ENCODE results near the gene VSTM5. TPM values are rescaled to one million over a fixed set of nuclear protein-coding genes. Genes with fewer than 3 reads are reported as not detected.
"Not testable (repeated sequence)": the region's sequence is repeated elsewhere in the genome, so short reads cannot be mapped to it uniquely, and the experiment has no call there.

The VSTM5 gene, protein sequence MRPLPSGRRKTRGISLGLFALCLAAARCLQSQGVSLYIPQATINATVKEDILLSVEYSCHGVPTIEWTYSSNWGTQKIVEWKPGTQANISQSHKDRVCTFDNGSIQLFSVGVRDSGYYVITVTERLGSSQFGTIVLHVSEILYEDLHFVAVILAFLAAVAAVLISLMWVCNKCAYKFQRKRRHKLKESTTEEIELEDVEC
- 1 to 10 TPM in 2 of 4 donors, not detected in 2; 1.5 to 2.2 TPM for polyA plus RNA-seq
- long read RNA-seq, donor 1 = 0 reads
- long read RNA-seq, donor 2, partial matches to known transcripts = 0 of 1 reads
- long read RNA-seq, donor 2, other reads (novel, unspliced or antisense) = 0 of 1 reads
- long read RNA-seq, donor 3 = 0 reads
- long read RNA-seq, donor 4 = 0 reads
- long read RNA-seq, donor 5 = 0 reads
- long read RNA-seq, donor 6 = 0 reads
- long read RNA-seq, donor 7 = 0 reads
- long read RNA-seq, donor 8 = 0 reads
- long read RNA-seq, donor 9 = 0 reads
- long read RNA-seq, donor 10 = 0 reads

DNA sequence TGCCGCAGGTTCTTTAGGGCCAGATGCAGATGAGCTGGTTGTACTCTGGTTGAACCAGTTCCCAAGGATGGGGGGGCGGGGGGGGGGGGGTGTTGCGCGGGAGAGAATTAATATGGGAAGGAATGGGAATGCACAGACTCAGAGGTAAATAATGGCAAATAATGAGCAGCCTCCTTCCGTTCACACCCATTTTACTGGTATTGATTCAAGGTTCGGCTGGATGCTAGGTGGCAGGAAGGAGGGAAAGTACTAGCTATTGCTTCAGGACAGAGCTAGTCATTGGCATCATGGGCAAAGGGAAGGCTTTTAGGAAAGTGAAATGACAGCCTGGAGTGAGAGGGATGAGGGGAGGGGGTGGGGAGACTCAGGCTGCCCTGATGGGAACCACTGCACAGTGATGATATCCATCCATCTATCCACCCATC is at the start of gene VSTM5:
Gene VSTM5 (minus strand): TSS at position 25 of the 425 bp plus-strand sequence. CDS start 116 bp downstream, outside the sequence.
- Histone ChIP-seq H3K9me3 (ENCODE audit: control insufficient read depth in 2 of 2, insufficient read depth in 1 of 2, low read depth in 1 of 2, low read length in 1 of 2) (no peaks in the 10 kb centered on the region), H3K4me1 (ENCODE audit: control insufficient read depth in 3 of 3, insufficient read depth in 2 of 3, low read depth in 1 of 3, low read length in 2 of 3) (peaks cover 0 to 8% (median 0%) of the 10 kb centered on the region in 3 donors), H3K27me3 (ENCODE audit: control insufficient read depth in 3 of 3, insufficient read depth in 3 of 3, low read length in 3 of 3) (peaks cover 0 to 2% (median 0%) of the 10 kb centered on the region in 3 donors), H3K4me3 (ENCODE audit: low read depth in 1 of 3, low read length in 3 of 3) (peak within 1 kb of the TSS in 2 of 3 donors; percentile 42 to 47), H3K27ac (ENCODE audit: low read depth in 1 of 3, low read length in 2 of 3) (peak within 1 kb of the TSS; percentile 8 to 69 (median 55)), H3K36me3 (ENCODE audit: control insufficient read depth in 3 of 3, insufficient read depth in 2 of 3, low read depth in 1 of 3, low read length in 3 of 3) (no peaks in the 10 kb centered on the region)
- WGBS, 3 donors = 7 to 27% (median 17%) methylated on average over 3 to 6 of the region's 6 CpGs
- DNase-seq (peak in 1 of 2 donors; percentile 67), FAIRE-seq (no peak)

DNA sequence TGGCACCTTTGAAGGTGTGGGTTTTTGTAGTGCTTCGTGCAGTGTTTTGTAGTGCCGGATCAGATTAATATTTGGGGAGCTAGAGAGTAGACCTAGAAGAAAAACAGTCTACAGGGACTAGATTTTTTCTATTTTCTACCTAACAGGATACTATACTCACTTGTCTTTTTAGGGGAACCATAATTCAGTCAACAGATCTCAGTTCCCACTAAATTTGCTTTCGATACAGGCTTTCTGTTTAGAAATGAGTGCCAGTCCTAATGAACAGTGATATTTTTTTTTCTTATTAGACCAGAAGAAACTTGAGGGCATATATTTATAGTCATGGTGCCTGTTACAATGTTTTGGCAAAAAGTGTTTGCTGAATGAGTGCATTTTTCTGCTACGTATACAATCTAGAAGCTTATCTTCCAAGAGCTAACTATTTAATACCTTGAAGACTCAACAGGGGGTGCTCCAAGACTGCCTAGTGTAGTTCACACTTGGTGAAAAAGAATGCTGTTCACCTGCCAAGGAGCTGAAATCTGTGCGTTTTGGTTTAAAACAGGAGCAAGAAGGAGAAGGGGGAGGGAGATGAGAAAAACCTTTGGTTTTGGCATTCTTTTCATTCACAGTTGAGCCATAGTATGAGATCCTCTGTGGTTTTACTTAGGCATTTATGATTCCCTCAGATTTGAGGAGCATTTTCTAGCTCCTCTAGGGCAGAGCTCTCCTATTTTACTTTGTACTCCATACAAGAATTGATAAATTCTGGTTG is 44.9 kb upstream of the VSTM5 start:
- H3K27ac ChIP-seq (ENCODE audit: low read depth in 1 of 3, low read length in 2 of 3) = no peak overlapping the region
- no peaks in the 10 kb centered on the region for H3K27me3 ChIP-seq (ENCODE audit: control insufficient read depth in 3 of 3, insufficient read depth in 3 of 3, low read length in 3 of 3)
- peaks cover 0 to 8% of the 10 kb centered on the region in 2 donors for H3K9me3 ChIP-seq (ENCODE audit: control insufficient read depth in 2 of 2, insufficient read depth in 1 of 2, low read depth in 1 of 2, low read length in 1 of 2)
- no peak overlapping the region for H3K4me3 ChIP-seq (ENCODE audit: low read depth in 1 of 3, low read length in 3 of 3)
- WGBS, 3 donors = 37 to 44% (median 44%) methylated on average over 5 of the region's 5 CpGs
- DNase-seq (peak; percentile 64 to 77), FAIRE-seq (no peak)
- no peaks in the 10 kb centered on the region for H3K36me3 ChIP-seq (ENCODE audit: control insufficient read depth in 3 of 3, insufficient read depth in 2 of 3, low read depth in 1 of 3, low read length in 3 of 3)
- H3K4me1 ChIP-seq (ENCODE audit: control insufficient read depth in 3 of 3, insufficient read depth in 2 of 3, low read depth in 1 of 3, low read length in 2 of 3) = no peaks in the 10 kb centered on the region

DNA sequence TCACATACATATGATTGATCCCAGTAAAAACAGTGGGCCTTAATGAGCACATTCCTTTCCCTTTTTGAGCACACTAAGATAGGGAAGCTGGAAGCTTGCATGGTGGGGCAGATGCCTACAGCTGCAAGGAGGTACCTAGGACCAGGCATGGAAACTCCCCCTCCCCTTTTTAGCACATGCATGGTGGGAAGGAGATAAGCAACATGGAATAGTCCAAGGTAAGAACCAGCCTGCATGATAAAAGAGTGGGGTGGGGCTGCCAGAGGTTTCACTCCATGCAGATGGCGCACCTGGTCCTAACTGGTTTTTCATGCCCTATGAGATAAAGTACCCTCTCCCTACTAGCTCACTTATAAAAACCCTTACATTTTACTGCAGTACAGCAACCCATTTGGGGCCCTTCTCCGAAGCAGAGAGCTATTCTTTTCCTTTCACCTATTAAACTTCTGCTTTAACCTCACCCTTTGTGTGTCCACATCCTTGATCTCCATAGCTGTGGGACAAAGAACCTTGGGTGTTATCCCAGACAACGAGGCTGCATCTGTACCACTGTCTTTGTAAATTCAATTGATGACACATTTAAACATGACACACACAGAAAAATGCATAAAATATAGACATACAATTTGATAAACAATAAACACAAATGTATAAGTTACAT is 40.1 kb upstream of the VSTM5 start:
- no peak overlapping the region for H3K27ac ChIP-seq (ENCODE audit: low read depth in 1 of 3, low read length in 2 of 3)
- H3K9me3 ChIP-seq (ENCODE audit: control insufficient read depth in 2 of 2, insufficient read depth in 1 of 2, low read depth in 1 of 2, low read length in 1 of 2) = peaks cover 0 to 8% of the 10 kb centered on the region in 2 donors
- 30 to 62% (median 39%) methylated on average over 3 of the region's 3 CpGs for WGBS, 3 donors
- H3K4me1 ChIP-seq (ENCODE audit: control insufficient read depth in 3 of 3, insufficient read depth in 2 of 3, low read depth in 1 of 3, low read length in 2 of 3) = no peaks in the 10 kb centered on the region
- FAIRE-seq (no peak), DNase-seq (peak in 1 of 2 donors; percentile 64)
- H3K36me3 ChIP-seq (ENCODE audit: control insufficient read depth in 3 of 3, insufficient read depth in 2 of 3, low read depth in 1 of 3, low read length in 3 of 3) = no peaks in the 10 kb centered on the region
- H3K27me3 ChIP-seq (ENCODE audit: control insufficient read depth in 3 of 3, insufficient read depth in 3 of 3, low read length in 3 of 3) = no peaks in the 10 kb centered on the region
- no peak overlapping the region for H3K4me3 ChIP-seq (ENCODE audit: low read depth in 1 of 3, low read length in 3 of 3)

DNA sequence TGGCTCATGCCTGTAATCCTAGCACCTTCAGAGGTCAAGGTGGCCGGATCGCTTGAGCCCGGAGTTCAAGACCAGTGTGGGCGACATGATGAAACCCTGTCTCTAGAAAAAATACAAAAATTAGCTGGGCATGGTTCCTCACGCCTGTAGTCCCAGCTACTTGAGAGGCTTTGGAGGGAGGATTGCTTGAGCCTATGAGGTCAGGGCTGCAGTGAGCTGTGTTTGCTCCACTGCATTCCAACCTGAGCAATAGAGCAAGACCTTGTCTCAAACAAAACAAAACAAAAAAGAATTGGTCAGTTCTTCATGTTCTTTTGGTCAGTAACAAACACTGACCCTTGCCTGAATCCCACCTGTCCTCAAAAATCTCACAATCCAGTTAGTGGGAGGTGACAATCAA is 36.7 kb upstream of the VSTM5 start:
- 94 to 98% (median 96%) methylated on average over 5 of the region's 5 CpGs for WGBS, 3 donors
- H3K27ac ChIP-seq (ENCODE audit: low read depth in 1 of 3, low read length in 2 of 3) = no peak overlapping the region
- no peak overlapping the region for H3K4me3 ChIP-seq (ENCODE audit: low read depth in 1 of 3, low read length in 3 of 3)
- H3K27me3 ChIP-seq (ENCODE audit: control insufficient read depth in 3 of 3, insufficient read depth in 3 of 3, low read length in 3 of 3) = no peaks in the 10 kb centered on the region
- no peak for DNase-seq
- peaks cover 0 to 15% of the 10 kb centered on the region in 2 donors for H3K9me3 ChIP-seq (ENCODE audit: control insufficient read depth in 2 of 2, insufficient read depth in 1 of 2, low read depth in 1 of 2, low read length in 1 of 2)
- FAIRE-seq = no peak
- no peaks in the 10 kb centered on the region for H3K36me3 ChIP-seq (ENCODE audit: control insufficient read depth in 3 of 3, insufficient read depth in 2 of 3, low read depth in 1 of 3, low read length in 3 of 3)
- H3K4me1 ChIP-seq (ENCODE audit: control insufficient read depth in 3 of 3, insufficient read depth in 2 of 3, low read depth in 1 of 3, low read length in 2 of 3) = no peaks in the 10 kb centered on the region

DNA sequence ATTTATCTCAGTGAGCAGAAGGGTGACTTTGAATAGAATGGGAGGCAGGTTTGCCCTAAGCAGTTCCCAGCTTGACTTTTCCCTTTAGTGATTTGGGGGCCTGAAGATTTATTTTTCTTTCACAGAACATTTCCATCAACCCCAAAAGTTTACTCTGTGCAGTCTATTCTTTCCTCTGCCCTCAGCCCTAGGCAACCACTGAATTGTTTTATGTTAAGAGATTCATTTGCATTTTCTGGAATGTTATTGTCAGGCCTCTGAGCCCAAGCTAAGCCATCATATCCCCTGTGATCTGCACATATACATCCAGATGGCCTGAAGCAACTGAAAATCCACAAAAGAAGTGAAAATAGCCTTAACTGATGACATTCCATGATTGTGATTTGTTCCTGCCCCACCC is 28.7 kb upstream of the VSTM5 start:
- FAIRE-seq; H3K4me3 ChIP-seq (ENCODE audit: low read depth in 1 of 3, low read length in 3 of 3); DNase-seq; H3K4me1 ChIP-seq (ENCODE audit: control insufficient read depth in 3 of 3, insufficient read depth in 2 of 3, low read depth in 1 of 3, low read length in 2 of 3); H3K36me3 ChIP-seq (ENCODE audit: control insufficient read depth in 3 of 3, insufficient read depth in 2 of 3, low read depth in 1 of 3, low read length in 3 of 3); H3K27me3 ChIP-seq (ENCODE audit: control insufficient read depth in 3 of 3, insufficient read depth in 3 of 3, low read length in 3 of 3); H3K27ac ChIP-seq (ENCODE audit: low read depth in 1 of 3, low read length in 2 of 3): not testable (repeated sequence)
- H3K9me3 ChIP-seq (ENCODE audit: control insufficient read depth in 2 of 2, insufficient read depth in 1 of 2, low read depth in 1 of 2, low read length in 1 of 2) = peaks cover 0 to 19% of the 10 kb centered on the region in 2 donors

DNA sequence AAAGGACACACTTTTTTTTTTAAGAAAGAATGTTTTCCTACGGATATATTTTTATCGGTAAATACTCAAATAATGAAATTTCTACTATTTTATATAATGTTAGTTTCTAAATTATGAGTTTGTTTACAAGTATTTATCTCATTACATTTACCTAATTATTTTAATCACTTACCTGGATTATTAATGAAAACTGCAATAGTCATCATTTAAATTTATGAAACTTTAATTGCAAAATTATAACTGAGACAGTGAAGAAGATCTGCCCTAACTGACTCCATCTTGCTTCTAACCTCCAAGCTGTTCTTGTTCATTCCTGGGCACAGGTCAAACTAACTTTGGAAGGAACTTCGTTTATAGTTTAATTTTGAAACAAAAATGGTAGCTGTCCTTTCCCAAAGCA is 25.2 kb upstream of the VSTM5 start:
- H3K4me1 ChIP-seq (ENCODE audit: control insufficient read depth in 3 of 3, insufficient read depth in 2 of 3, low read depth in 1 of 3, low read length in 2 of 3) = peaks cover 0 to 5% (median 0%) of the 10 kb centered on the region in 3 donors
- H3K9me3 ChIP-seq (ENCODE audit: control insufficient read depth in 2 of 2, insufficient read depth in 1 of 2, low read depth in 1 of 2, low read length in 1 of 2) = peaks cover 0 to 2% of the 10 kb centered on the region in 2 donors
- DNase-seq = no peak
- H3K27ac ChIP-seq (ENCODE audit: low read depth in 1 of 3, low read length in 2 of 3) = no peak overlapping the region
- no peak overlapping the region for H3K4me3 ChIP-seq (ENCODE audit: low read depth in 1 of 3, low read length in 3 of 3)
- 81 to 84% (median 84%) methylated on average over 3 of the region's 3 CpGs for WGBS, 3 donors
- no peaks in the 10 kb centered on the region for H3K36me3 ChIP-seq (ENCODE audit: control insufficient read depth in 3 of 3, insufficient read depth in 2 of 3, low read depth in 1 of 3, low read length in 3 of 3)
- FAIRE-seq = no peak
- peaks cover 0 to under 1% (median 0%) of the 10 kb centered on the region in 3 donors for H3K27me3 ChIP-seq (ENCODE audit: control insufficient read depth in 3 of 3, insufficient read depth in 3 of 3, low read length in 3 of 3)

DNA sequence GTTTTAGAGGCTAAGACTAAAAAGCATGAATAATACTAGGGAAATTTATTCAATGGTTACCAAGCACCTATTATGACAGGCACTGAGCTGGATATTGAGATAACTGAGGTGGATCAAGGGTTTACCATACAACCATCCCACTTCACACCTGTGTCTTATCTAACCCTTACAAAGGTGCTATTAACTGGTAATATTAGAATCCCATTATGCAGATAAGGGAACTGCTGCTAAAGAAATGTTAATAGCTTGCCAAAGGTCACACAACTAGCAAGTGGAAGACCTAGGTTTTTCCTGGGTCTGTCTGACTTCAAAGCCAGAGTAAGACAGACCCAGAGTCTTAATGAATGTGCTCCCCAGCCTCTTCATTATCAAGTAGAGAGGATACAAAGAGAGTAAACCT is 21.1 kb upstream of the VSTM5 start:
- FAIRE-seq (no peak), DNase-seq (peak; percentile 36 to 83)
- Histone ChIP-seq H3K27me3 (ENCODE audit: control insufficient read depth in 3 of 3, insufficient read depth in 3 of 3, low read length in 3 of 3) (no peaks in the 10 kb centered on the region), H3K4me3 (ENCODE audit: low read depth in 1 of 3, low read length in 3 of 3) (no peak overlapping the region), H3K36me3 (ENCODE audit: control insufficient read depth in 3 of 3, insufficient read depth in 2 of 3, low read depth in 1 of 3, low read length in 3 of 3) (no peaks in the 10 kb centered on the region), H3K9me3 (ENCODE audit: control insufficient read depth in 2 of 2, insufficient read depth in 1 of 2, low read depth in 1 of 2, low read length in 1 of 2) (no peaks in the 10 kb centered on the region), H3K4me1 (ENCODE audit: control insufficient read depth in 3 of 3, insufficient read depth in 2 of 3, low read depth in 1 of 3, low read length in 2 of 3) (peaks cover 0 to 5% (median 0%) of the 10 kb centered on the region in 3 donors), H3K27ac (ENCODE audit: low read depth in 1 of 3, low read length in 2 of 3) (peak overlapping the region in 1 of 3 donors; percentile 23)

DNA sequence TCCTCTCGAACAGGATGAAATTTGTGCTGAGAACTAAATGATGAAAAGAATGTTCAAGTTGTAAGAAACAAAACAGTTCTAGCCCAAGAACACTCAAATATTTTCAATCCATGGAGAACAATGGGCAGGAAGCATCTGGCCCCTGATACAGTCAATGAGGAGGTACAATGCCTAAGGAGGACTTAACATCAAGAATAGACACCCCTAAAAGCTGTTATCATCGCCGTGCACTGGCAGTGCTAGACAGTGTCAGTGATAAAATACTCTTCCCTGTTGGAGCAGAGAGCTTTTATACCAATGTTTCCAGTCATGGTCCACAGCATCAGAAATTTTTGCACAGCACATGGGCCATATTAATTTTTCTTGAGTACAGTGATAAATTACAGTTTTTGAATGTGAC is 20.2 kb upstream of the VSTM5 start:
- H3K4me1 ChIP-seq (ENCODE audit: control insufficient read depth in 3 of 3, insufficient read depth in 2 of 3, low read depth in 1 of 3, low read length in 2 of 3) = peaks cover 0 to 5% (median 0%) of the 10 kb centered on the region in 3 donors
- no peak for FAIRE-seq
- no peaks in the 10 kb centered on the region for H3K9me3 ChIP-seq (ENCODE audit: control insufficient read depth in 2 of 2, insufficient read depth in 1 of 2, low read depth in 1 of 2, low read length in 1 of 2)
- H3K27me3 ChIP-seq (ENCODE audit: control insufficient read depth in 3 of 3, insufficient read depth in 3 of 3, low read length in 3 of 3) = no peaks in the 10 kb centered on the region
- no peak for DNase-seq
- H3K27ac ChIP-seq (ENCODE audit: low read depth in 1 of 3, low read length in 2 of 3) = no peak overlapping the region
- no peaks in the 10 kb centered on the region for H3K36me3 ChIP-seq (ENCODE audit: control insufficient read depth in 3 of 3, insufficient read depth in 2 of 3, low read depth in 1 of 3, low read length in 3 of 3)
- WGBS, 3 donors = 68 to 87% (median 85%) methylated on average over 3 of the region's 3 CpGs
- no peak overlapping the region for H3K4me3 ChIP-seq (ENCODE audit: low read depth in 1 of 3, low read length in 3 of 3)

Measured in small intestine (tissue), 16 donors.